Colonic mucosa (tissue), 4 donors: ENCODE data around the gene SLC29A2. TPM values are rescaled to one million over a fixed set of nuclear protein-coding genes. Genes with fewer than 3 reads are reported as not detected.

Experiments
- DNase-seq: peaks from one replicate; pipeline ENCODE4 v3.0.0-alpha.2; 2020
- H3K27ac ChIP-seq: fragments of 200-600 bp; one replicate; pipeline ENCODE4 v1.8.0; 2021
- H3K27me3 ChIP-seq: fragments of 200-600 bp; one replicate; pipeline ENCODE4 v1.8.0; 2021
- H3K36me3 ChIP-seq: fragments of 200-600 bp; one replicate; pipeline ENCODE4 v1.8.0; 2021
- H3K4me1 ChIP-seq: fragments of 200-600 bp; one replicate; pipeline ENCODE4 v1.8.0; 2021; ENCODE audit warnings: mild to moderate bottlenecking
- H3K4me3 ChIP-seq: fragments of 200-600 bp; one replicate; pipeline ENCODE4 v1.8.0; 2021
- H3K9ac ChIP-seq, 2 donors: one replicate each; pipeline ENCODE4 v1.7.0; 2013; ENCODE audit warnings: control low read depth in 2 of 2, low read depth in 2 of 2, low read length in 2 of 2
- H3K9me3 ChIP-seq: fragments of 200-600 bp; one replicate; pipeline ENCODE4 v1.8.0; 2021
- CTCF ChIP-seq: fragments of 200-600 bp; IDR thresholded peaks from one replicate; pipeline ENCODE4 v1.8.0; 2022; ENCODE audit warnings: antibody characterized with exemption, mild to moderate bottlenecking
- intact Hi-C: fragments of 100-400 bp; cut with DNase I; formaldehyde crosslinking; loops from one replicate; pipeline ENCODE4 v1.14.1; 2022
- total RNA-seq, 2 donors: library from RNA; stranded (reverse); fragmentation: NEBNext Ultra II Directional in 1 of 2; extraction: Animal tissue kit (Norgen Biotek cat#: 25700) in 1 of 2; gene quantifications; one replicate each; pipeline ENCODE4 v1.2.1, GENCODE V29; 2021
- donor health status: healthy.
- donor health status: DM: no; HTN: no; CAD: no.
- donor health status: DM: no; HTN: no; CAD: no.

The SLC29A2 gene
- total RNA-seq, 2 donors from 2014 or later: 20.2 to 28.3 TPM

- no peaks in the 10 kb centered on the region for H3K9me3 ChIP-seq
- no peak overlapping the region for H3K27ac ChIP-seq
- intact Hi-C loops: no loop called here
- peaks cover 5% of the 10 kb centered on the region for H3K4me1 ChIP-seq
- H3K27me3 ChIP-seq: no peaks in the 10 kb centered on the region
- H3K9ac ChIP-seq: peak overlapping the region; percentile 56 to 66
- DNase-seq: no peak
- no peak overlapping the region for H3K4me3 ChIP-seq
- H3K36me3 ChIP-seq: no peaks in the 10 kb centered on the region
- no peak for TF ChIP-seq CTCF
Observed at GRCh38 chr11:66315498-66315885, 56.1 kb downstream of the SLC29A2 start.

GRCh38 chr11:66314561-66315497 is 56.7 kb downstream of the SLC29A2 start:
- intact Hi-C loops: no loop called here
- Histone ChIP-seq H3K27me3 (no peaks in the 10 kb centered on the region), H3K4me3 (no peak overlapping the region), H3K9me3 (no peaks in the 10 kb centered on the region), H3K4me1 (peaks cover 5% of the 10 kb centered on the region), H3K9ac (peak overlapping the region; percentile 56 to 66), H3K36me3 (no peaks in the 10 kb centered on the region), H3K27ac (peak overlapping the region; percentile 86)
- no peak for DNase-seq
- TF ChIP-seq CTCF: no peak

GRCh38 chr11:66314186-66314501 is 57.4 kb downstream of the SLC29A2 start:
- intact Hi-C loops: no loop called here
- no peak overlapping the region for H3K4me3 ChIP-seq
- no peak for TF ChIP-seq CTCF
- H3K4me1 ChIP-seq: peaks cover 5% of the 10 kb centered on the region
- no peaks in the 10 kb centered on the region for H3K36me3 ChIP-seq
- H3K27me3 ChIP-seq: no peaks in the 10 kb centered on the region
- no peak for DNase-seq
- no peaks in the 10 kb centered on the region for H3K9me3 ChIP-seq
- peak overlapping the region in 1 of 2 donors; percentile 51 for H3K9ac ChIP-seq
- peak overlapping the region; percentile 86 for H3K27ac ChIP-seq

- peak overlapping the region; percentile 51 to 70 for H3K9ac ChIP-seq
- H3K4me1 ChIP-seq: peaks cover 5% of the 10 kb centered on the region
- intact Hi-C loops: no loop called here
- H3K9me3 ChIP-seq: no peaks in the 10 kb centered on the region
- H3K27ac ChIP-seq: peak overlapping the region; percentile 86
- no peaks in the 10 kb centered on the region for H3K27me3 ChIP-seq
- H3K36me3 ChIP-seq: no peaks in the 10 kb centered on the region
- H3K4me3 ChIP-seq: peak overlapping the region; percentile 25
- no peak for DNase-seq
- no peak for TF ChIP-seq CTCF
Observed at GRCh38 chr11:66313321-66314185, 58.0 kb downstream of the SLC29A2 start.

- Histone ChIP-seq H3K27me3 (no peaks in the 10 kb centered on the region), H3K4me3 (peak overlapping the region; percentile 54), H3K4me1 (peaks cover 5% of the 10 kb centered on the region), H3K27ac (peak overlapping the region; percentile 89), H3K36me3 (no peaks in the 10 kb centered on the region), H3K9me3 (no peaks in the 10 kb centered on the region), H3K9ac (peak overlapping the region; percentile 70 to 73)
- no peak for TF ChIP-seq CTCF
- intact Hi-C loops: no loop called here
- DNase-seq: peak; percentile 100
Observed at GRCh38 chr11:66312549-66313320, 58.8 kb downstream of the SLC29A2 start.
